Measurements from ENCODE around the gene ZNF514. TPM values are rescaled to one million over a fixed set of nuclear protein-coding genes. Genes with fewer than 3 reads are reported as not detected.
A peak's percentile ranks its signal among the peaks of the same experiment; 100 is the strongest.
"Not testable (repeated sequence)": the region's sequence is repeated elsewhere in the genome, so short reads cannot be mapped to it uniquely, and the experiment has no call there.

The ZNF514 gene
- total and polyA plus RNA-seq, 4 donors = 1.7 to 6.2 (median 3.7) TPM

DNA sequence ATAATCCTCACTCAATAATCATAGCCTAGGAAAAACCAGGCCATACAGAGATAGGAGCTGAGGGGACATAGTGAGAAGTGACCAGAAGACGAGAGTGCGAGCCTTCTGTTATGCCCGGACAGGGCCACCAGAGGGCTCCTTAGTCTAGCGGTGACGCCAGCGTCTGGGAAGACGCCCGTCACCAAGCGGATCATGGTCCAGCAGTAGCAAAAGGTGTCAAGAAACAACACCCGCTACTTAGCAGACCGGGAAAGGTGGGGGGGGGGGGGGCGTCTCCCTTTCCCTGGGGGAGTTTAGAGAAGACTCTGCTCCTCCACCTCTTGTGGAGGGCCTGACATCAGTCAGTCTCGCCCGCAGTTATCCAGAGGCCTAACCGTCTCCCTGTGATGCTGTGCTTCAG lies 33.3 kb upstream of the ZNF514 start:
- H3K4me1 ChIP-seq (ENCODE audit: control insufficient read depth in 4 of 4, insufficient read depth in 4 of 4, low read length in 3 of 4); H3K4me3 ChIP-seq (ENCODE audit: low read depth in 1 of 3, low read length in 3 of 3); H3K36me3 ChIP-seq (ENCODE audit: control insufficient read depth in 4 of 4, insufficient read depth in 3 of 4, low read depth in 1 of 4, low read length in 3 of 4); H3K27ac ChIP-seq (ENCODE audit: low read depth in 1 of 2, low read length in 2 of 2); H3K9me3 ChIP-seq (ENCODE audit: control insufficient read depth in 4 of 4, low read length in 3 of 4); H3K9ac ChIP-seq (ENCODE audit: low read depth in 1 of 2, low read length in 2 of 2); H3K27me3 ChIP-seq (ENCODE audit: control insufficient read depth in 4 of 4, insufficient read depth in 4 of 4, low read length in 3 of 4): not testable (repeated sequence)
- WGBS = 22% methylated on average over 15 of the region's 15 CpGs
- DNase-seq (ENCODE audit: low spot score) = peak; percentile 43
- TF ChIP-seq RAD21 (IDR thresholded peaks at IDR 0.05) = peak; percentile 54 to 72
- TF ChIP-seq, protein P1, sequence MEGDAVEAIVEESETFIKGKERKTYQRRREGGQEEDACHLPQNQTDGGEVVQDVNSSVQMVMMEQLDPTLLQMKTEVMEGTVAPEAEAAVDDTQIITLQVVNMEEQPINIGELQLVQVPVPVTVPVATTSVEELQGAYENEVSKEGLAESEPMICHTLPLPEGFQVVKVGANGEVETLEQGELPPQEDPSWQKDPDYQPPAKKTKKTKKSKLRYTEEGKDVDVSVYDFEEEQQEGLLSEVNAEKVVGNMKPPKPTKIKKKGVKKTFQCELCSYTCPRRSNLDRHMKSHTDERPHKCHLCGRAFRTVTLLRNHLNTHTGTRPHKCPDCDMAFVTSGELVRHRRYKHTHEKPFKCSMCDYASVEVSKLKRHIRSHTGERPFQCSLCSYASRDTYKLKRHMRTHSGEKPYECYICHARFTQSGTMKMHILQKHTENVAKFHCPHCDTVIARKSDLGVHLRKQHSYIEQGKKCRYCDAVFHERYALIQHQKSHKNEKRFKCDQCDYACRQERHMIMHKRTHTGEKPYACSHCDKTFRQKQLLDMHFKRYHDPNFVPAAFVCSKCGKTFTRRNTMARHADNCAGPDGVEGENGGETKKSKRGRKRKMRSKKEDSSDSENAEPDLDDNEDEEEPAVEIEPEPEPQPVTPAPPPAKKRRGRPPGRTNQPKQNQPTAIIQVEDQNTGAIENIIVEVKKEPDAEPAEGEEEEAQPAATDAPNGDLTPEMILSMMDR (IDR thresholded peaks at IDR 0.05; ENCODE audit: low read depth, low read length, missing input control) = peak; percentile 45

DNA sequence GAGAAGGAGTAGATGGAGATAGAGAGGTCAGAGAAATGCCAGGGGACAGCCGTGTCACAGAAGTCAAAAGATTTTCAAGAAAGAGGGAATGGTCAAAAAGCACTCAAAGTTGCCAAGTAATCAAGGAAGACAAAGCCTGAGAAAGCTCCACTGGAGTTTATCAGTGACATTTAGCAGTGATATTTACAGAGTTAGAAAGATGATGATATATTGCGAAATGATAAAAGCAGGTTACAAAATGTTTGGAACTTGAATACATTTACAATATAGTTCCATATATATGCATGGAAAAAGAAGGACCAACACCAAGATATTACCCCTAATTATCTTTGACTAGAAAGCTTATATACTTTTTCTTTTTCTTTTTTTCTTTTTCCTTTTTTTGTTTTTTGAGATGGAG lies 26.3 kb upstream of the ZNF514 start:
- no peak for TF ChIP-seq TAF1 (conservative IDR thresholded peaks at IDR 0.05)
- TF ChIP-seq FOXA2 (IDR thresholded peaks at IDR 0.05) = no peak
- no peak overlapping the region for H3K27ac ChIP-seq (ENCODE audit: low read depth in 1 of 2, low read length in 2 of 2)
- no peaks in the 10 kb centered on the region for H3K27me3 ChIP-seq (ENCODE audit: control insufficient read depth in 4 of 4, insufficient read depth in 4 of 4, low read length in 3 of 4)
- DNase-seq (ENCODE audit: low spot score) = no peak
- H3K4me3 ChIP-seq (ENCODE audit: low read depth in 1 of 3, low read length in 3 of 3) = no peak overlapping the region
- no peak overlapping the region for H3K9ac ChIP-seq (ENCODE audit: low read depth in 1 of 2, low read length in 2 of 2)
- peaks cover 2 to 22% (median 19%) of the 10 kb centered on the region in 4 donors for H3K36me3 ChIP-seq (ENCODE audit: control insufficient read depth in 4 of 4, insufficient read depth in 3 of 4, low read depth in 1 of 4, low read length in 3 of 4)
- no peaks in the 10 kb centered on the region for H3K4me1 ChIP-seq (ENCODE audit: control insufficient read depth in 4 of 4, insufficient read depth in 4 of 4, low read length in 3 of 4)
- peaks cover 5 to 15% (median 14%) of the 10 kb centered on the region in 4 donors for H3K9me3 ChIP-seq (ENCODE audit: control insufficient read depth in 4 of 4, low read length in 3 of 4)
- 81% methylated on average over 2 of the region's 2 CpGs for WGBS

DNA sequence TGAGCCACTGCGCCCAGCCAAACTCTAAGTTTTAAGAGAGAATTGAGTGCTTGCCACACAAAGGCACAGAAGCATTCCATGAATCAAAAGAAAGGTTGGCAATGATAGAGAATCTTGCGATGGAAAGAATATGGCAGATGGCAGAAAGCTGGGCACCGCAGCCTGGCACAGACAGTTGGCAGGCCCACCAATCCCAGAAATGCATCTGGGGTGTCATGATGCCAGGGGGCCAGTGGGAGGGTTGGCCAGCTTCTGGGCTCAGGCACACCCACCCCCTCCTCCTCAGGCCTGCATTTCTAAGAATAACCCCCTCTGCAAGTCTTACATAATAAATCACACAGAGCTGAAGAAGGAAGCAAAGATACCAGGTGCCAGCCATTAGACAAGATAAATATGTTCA lies 25.5 kb upstream of the ZNF514 start:
- WGBS = 96% methylated on average over 3 of the region's 3 CpGs
- no peak overlapping the region for H3K9ac ChIP-seq (ENCODE audit: low read depth in 1 of 2, low read length in 2 of 2)
- no peak for DNase-seq (ENCODE audit: low spot score)
- no peak overlapping the region for H3K4me3 ChIP-seq (ENCODE audit: low read depth in 1 of 3, low read length in 3 of 3)
- no peaks in the 10 kb centered on the region for H3K27me3 ChIP-seq (ENCODE audit: control insufficient read depth in 4 of 4, insufficient read depth in 4 of 4, low read length in 3 of 4)
- H3K27ac ChIP-seq (ENCODE audit: low read depth in 1 of 2, low read length in 2 of 2) = no peak overlapping the region
- H3K4me1 ChIP-seq (ENCODE audit: control insufficient read depth in 4 of 4, insufficient read depth in 4 of 4, low read length in 3 of 4) = no peaks in the 10 kb centered on the region
- TF ChIP-seq RAD21 (IDR thresholded peaks at IDR 0.05) (no peak), EGR1 (IDR thresholded peaks at IDR 0.05; ENCODE audit: low read depth in 2 of 2) (no peak), TAF1 (conservative IDR thresholded peaks at IDR 0.05) (no peak), YY1 (IDR thresholded peaks at IDR 0.05) (no peak), RXRA (IDR thresholded peaks at IDR 0.05) (no peak), JUND (IDR thresholded peaks at IDR 0.05) (no peak), FOXA1 (IDR thresholded peaks at IDR 0.05) (no peak), SP1 (IDR thresholded peaks at IDR 0.05) (no peak), HNF4G (IDR thresholded peaks at IDR 0.05) (no peak), FOXA2 (IDR thresholded peaks at IDR 0.05) (no peak), NR2F2 (IDR thresholded peaks at IDR 0.05) (no peak), GABPA (IDR thresholded peaks at IDR 0.05 in 1 of 2, conservative IDR thresholded peaks at IDR 0.05 in 1 of 2) (no peak), HNF4A (conservative IDR thresholded peaks at IDR 0.05) (no peak)
- TF ChIP-seq, protein P2, sequence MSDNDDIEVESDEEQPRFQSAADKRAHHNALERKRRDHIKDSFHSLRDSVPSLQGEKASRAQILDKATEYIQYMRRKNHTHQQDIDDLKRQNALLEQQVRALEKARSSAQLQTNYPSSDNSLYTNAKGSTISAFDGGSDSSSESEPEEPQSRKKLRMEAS (IDR thresholded peaks at IDR 0.05) = no peak
- TF ChIP-seq, protein P3, sequence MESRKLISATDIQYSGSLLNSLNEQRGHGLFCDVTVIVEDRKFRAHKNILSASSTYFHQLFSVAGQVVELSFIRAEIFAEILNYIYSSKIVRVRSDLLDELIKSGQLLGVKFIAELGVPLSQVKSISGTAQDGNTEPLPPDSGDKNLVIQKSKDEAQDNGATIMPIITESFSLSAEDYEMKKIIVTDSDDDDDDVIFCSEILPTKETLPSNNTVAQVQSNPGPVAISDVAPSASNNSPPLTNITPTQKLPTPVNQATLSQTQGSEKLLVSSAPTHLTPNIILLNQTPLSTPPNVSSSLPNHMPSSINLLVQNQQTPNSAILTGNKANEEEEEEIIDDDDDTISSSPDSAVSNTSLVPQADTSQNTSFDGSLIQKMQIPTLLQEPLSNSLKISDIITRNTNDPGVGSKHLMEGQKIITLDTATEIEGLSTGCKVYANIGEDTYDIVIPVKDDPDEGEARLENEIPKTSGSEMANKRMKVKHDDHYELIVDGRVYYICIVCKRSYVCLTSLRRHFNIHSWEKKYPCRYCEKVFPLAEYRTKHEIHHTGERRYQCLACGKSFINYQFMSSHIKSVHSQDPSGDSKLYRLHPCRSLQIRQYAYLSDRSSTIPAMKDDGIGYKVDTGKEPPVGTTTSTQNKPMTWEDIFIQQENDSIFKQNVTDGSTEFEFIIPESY (IDR thresholded peaks at IDR 0.05) = no peak
- TF ChIP-seq, protein P1 (IDR thresholded peaks at IDR 0.05; ENCODE audit: low read depth, low read length, missing input control) = no peak
- TF ChIP-seq, protein P4, sequence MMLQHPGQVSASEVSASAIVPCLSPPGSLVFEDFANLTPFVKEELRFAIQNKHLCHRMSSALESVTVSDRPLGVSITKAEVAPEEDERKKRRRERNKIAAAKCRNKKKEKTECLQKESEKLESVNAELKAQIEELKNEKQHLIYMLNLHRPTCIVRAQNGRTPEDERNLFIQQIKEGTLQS (IDR thresholded peaks at IDR 0.05) = no peak
- TF ChIP-seq, protein P5, sequence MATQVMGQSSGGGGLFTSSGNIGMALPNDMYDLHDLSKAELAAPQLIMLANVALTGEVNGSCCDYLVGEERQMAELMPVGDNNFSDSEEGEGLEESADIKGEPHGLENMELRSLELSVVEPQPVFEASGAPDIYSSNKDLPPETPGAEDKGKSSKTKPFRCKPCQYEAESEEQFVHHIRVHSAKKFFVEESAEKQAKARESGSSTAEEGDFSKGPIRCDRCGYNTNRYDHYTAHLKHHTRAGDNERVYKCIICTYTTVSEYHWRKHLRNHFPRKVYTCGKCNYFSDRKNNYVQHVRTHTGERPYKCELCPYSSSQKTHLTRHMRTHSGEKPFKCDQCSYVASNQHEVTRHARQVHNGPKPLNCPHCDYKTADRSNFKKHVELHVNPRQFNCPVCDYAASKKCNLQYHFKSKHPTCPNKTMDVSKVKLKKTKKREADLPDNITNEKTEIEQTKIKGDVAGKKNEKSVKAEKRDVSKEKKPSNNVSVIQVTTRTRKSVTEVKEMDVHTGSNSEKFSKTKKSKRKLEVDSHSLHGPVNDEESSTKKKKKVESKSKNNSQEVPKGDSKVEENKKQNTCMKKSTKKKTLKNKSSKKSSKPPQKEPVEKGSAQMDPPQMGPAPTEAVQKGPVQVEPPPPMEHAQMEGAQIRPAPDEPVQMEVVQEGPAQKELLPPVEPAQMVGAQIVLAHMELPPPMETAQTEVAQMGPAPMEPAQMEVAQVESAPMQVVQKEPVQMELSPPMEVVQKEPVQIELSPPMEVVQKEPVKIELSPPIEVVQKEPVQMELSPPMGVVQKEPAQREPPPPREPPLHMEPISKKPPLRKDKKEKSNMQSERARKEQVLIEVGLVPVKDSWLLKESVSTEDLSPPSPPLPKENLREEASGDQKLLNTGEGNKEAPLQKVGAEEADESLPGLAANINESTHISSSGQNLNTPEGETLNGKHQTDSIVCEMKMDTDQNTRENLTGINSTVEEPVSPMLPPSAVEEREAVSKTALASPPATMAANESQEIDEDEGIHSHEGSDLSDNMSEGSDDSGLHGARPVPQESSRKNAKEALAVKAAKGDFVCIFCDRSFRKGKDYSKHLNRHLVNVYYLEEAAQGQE (IDR thresholded peaks at IDR 0.05) = no peak
- H3K36me3 ChIP-seq (ENCODE audit: control insufficient read depth in 4 of 4, insufficient read depth in 3 of 4, low read depth in 1 of 4, low read length in 3 of 4) = peaks cover 6 to 29% (median 23%) of the 10 kb centered on the region in 4 donors
- peaks cover 11 to 20% (median 17%) of the 10 kb centered on the region in 4 donors for H3K9me3 ChIP-seq (ENCODE audit: control insufficient read depth in 4 of 4, low read length in 3 of 4)
